COLO668 (cell line): ENCODE data around the gene CLASP1.

Source experiments
- DNase-seq: peaks from one replicate; lab custom pipeline; 2025; ENCODE audit not compliant: unreplicated experiment; lab: John Stamatoyannopoulos, UW

CLASP1 gene

GRCh38 chr2:121429927-121430520 is 219.2 kb downstream of the CLASP1 start:
- DNase-seq = no peak

- DNase-seq = no peak
Observed at GRCh38 chr2:121429119-121429903, 220.0 kb downstream of the CLASP1 start.

GRCh38 chr2:121427187-121427689 is 222.0 kb downstream of the CLASP1 start:
- no peak for DNase-seq

- DNase-seq = no peak
Observed at GRCh38 chr2:121420486-121420885, 228.8 kb downstream of the CLASP1 start.

- DNase-seq = no peak
Observed at GRCh38 chr2:121419081-121419699, 230.1 kb downstream of the CLASP1 start.

GRCh38 chr2:121418494-121419058 is 230.7 kb downstream of the CLASP1 start:
- DNase-seq = no peak

GRCh38 chr2:121417826-121418225 is 231.4 kb downstream of the CLASP1 start:
- DNase-seq = no peak

- DNase-seq = no peak
Observed at GRCh38 chr2:121415727-121416126, 233.5 kb downstream of the CLASP1 start.

- DNase-seq = no peak
Observed at GRCh38 chr2:121412349-121412748, 236.9 kb downstream of the CLASP1 start.

GRCh38 chr2:121409966-121410365 is 239.3 kb downstream of the CLASP1 start:
- DNase-seq = no peak

- DNase-seq = no peak
Observed at GRCh38 chr2:121409388-121409787, 239.9 kb downstream of the CLASP1 start.

GRCh38 chr2:121408641-121409040 is 240.6 kb downstream of the CLASP1 start:
- no peak for DNase-seq

- no peak for DNase-seq
Observed at GRCh38 chr2:121405233-121405632, 244.0 kb downstream of the CLASP1 start.

- no peak for DNase-seq
Observed at GRCh38 chr2:121400201-121400600, 249.1 kb downstream of the CLASP1 start.

- no peak for DNase-seq
Observed at GRCh38 chr2:121398853-121399252, 250.4 kb downstream of the CLASP1 start.

GRCh38 chr2:121390082-121390692 is 259.1 kb downstream of the CLASP1 start:
- DNase-seq = no peak

GRCh38 chr2:121388371-121388770 is 260.9 kb downstream of the CLASP1 start:
- no peak for DNase-seq

GRCh38 chr2:121387591-121388325 is 261.5 kb downstream of the CLASP1 start:
- no peak for DNase-seq

- DNase-seq = no peak
Observed at GRCh38 chr2:121386707-121387106, 262.6 kb downstream of the CLASP1 start.

- DNase-seq = no peak
Observed at GRCh38 chr2:121386102-121386501, 263.2 kb downstream of the CLASP1 start.

- DNase-seq = no peak
Observed at GRCh38 chr2:121382744-121383143, 266.5 kb downstream of the CLASP1 start.
